GM12892 (cell line): ENCODE data around the gene IL1RAPL1.

Experiments
- POLR2A ChIP-seq: IDR thresholded peaks from 2 replicates; pipeline ENCODE4 v1.6.1; 2011; ENCODE audit warnings: low read depth, low read length, control low read depth
- TAF1 ChIP-seq: IDR thresholded peaks from 2 replicates; pipeline ENCODE4 v1.6.1; 2011; ENCODE audit warnings: low read depth, mild to moderate bottlenecking, control low read depth, low read length, borderline replicate concordance

- TF ChIP-seq POLR2A (no peak), TAF1 (no peak)
Observed at GRCh38 chrX:29862126-29862677, 1275.0 kb downstream of the IL1RAPL1 start.
